ENCODE measurements around the gene MAPKAPK5.

MAPKAPK5 gene

DNA sequence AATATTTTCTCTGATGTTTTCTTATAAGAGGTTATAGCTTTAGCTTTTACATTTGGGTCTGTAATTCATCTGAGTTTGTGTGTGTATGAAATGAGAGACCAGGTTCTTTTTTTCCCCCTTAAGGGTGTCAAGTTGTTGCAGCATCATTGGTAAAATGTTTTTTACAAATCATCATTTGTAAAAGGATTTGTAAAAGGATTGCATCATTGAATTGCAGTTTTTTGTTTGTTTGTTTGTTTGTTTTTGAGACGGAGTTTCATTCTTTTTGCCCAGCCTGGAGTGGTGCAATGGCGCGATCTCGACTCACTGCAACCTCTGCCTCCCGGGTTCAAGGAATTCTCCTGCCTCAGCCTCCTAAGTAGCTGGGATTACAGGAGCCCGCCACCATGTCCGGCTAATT, 31.1 kb downstream of the MAPKAPK5 start:
- DNase-seq (ENCODE audit: low spot score): no peak
- in situ Hi-C loops (cut with MboI; ENCODE audit: low pct_unique_long_range_greater_than_20kb, low sequenced_read_pairs, unreplicated experiment): no loop called here

DNA sequence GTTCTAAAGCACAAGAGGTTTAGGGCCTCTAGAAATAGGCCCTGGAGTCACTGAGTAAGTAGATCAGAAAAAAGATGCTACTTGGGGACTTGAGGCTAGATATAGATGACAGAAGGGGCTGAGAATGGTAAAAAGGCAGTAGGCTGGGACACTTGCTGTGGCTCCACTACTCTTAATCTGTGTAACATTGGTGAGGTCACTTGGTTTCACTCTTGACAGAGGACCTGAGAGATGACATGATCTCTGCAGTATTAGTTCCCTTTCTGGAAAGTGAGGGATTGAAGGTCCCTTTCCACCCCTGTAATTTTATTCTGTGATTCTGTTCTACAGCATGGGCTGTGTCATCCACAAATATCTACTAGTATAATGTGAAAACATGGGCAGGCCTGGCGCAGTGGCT, 39.7 kb downstream of the MAPKAPK5 start:
- in situ Hi-C loops (cut with MboI; ENCODE audit: low pct_unique_long_range_greater_than_20kb, low sequenced_read_pairs, unreplicated experiment): no loop called here
- DNase-seq (ENCODE audit: low spot score): peak; percentile 60
- TF ChIP-seq, protein P1, sequence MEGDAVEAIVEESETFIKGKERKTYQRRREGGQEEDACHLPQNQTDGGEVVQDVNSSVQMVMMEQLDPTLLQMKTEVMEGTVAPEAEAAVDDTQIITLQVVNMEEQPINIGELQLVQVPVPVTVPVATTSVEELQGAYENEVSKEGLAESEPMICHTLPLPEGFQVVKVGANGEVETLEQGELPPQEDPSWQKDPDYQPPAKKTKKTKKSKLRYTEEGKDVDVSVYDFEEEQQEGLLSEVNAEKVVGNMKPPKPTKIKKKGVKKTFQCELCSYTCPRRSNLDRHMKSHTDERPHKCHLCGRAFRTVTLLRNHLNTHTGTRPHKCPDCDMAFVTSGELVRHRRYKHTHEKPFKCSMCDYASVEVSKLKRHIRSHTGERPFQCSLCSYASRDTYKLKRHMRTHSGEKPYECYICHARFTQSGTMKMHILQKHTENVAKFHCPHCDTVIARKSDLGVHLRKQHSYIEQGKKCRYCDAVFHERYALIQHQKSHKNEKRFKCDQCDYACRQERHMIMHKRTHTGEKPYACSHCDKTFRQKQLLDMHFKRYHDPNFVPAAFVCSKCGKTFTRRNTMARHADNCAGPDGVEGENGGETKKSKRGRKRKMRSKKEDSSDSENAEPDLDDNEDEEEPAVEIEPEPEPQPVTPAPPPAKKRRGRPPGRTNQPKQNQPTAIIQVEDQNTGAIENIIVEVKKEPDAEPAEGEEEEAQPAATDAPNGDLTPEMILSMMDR (IDR thresholded peaks at IDR 0.05; ENCODE audit: extremely low read depth, insufficient read depth, missing control alignments): no peak

More for the DNA sequence above, 31.1 kb downstream of the MAPKAPK5 start:
- TF ChIP-seq, protein P1 (IDR thresholded peaks at IDR 0.05; ENCODE audit: extremely low read depth, insufficient read depth, missing control alignments): no peak

DNA sequence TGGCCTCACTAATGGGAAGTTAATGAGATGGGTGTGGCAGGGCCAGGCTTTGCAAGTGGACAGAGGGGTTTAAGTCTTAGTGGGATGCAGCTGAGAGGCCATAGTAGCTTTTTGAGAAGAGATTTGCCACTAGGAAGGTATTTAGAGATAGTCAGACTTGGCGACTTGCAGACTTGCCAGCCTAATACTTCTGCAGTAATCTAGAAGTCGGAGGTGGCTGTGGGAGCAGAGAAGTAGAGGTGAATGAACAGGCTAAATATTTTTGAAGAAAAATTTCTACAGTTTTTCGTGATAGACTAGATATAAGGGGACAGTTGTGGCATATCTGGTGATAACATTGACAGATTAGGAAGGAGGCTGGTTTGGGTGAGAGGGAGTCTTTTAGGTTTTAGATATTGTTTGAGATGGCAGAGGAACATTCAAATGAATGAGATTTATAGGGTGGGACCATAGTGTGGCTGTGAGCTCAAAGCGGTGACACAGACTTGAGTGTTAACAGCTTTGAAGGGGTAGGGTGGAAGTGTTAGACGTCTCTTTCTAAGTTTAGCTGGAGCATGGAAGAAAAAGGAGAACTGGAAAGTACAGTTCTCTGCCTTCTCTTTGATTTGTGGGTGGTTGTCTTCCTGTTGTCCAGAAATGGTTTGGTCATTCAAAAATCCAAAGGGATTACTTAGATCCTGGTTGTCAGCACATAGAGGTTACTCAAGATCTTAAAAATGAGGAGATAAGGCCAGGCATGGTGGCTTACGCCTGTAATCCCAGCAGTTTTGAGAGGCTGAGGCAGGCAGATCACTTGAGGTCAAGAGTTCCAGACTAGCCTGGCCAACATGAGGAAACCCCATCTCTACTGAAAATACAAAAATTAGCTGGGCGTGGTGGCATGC, 44.9 kb downstream of the MAPKAPK5 start:
- TF ChIP-seq, protein P1 (IDR thresholded peaks at IDR 0.05; ENCODE audit: extremely low read depth, insufficient read depth, missing control alignments): no peak
- no peak for DNase-seq (ENCODE audit: low spot score)
- in situ Hi-C loops (cut with MboI; ENCODE audit: low pct_unique_long_range_greater_than_20kb, low sequenced_read_pairs, unreplicated experiment): no loop called here

DNA sequence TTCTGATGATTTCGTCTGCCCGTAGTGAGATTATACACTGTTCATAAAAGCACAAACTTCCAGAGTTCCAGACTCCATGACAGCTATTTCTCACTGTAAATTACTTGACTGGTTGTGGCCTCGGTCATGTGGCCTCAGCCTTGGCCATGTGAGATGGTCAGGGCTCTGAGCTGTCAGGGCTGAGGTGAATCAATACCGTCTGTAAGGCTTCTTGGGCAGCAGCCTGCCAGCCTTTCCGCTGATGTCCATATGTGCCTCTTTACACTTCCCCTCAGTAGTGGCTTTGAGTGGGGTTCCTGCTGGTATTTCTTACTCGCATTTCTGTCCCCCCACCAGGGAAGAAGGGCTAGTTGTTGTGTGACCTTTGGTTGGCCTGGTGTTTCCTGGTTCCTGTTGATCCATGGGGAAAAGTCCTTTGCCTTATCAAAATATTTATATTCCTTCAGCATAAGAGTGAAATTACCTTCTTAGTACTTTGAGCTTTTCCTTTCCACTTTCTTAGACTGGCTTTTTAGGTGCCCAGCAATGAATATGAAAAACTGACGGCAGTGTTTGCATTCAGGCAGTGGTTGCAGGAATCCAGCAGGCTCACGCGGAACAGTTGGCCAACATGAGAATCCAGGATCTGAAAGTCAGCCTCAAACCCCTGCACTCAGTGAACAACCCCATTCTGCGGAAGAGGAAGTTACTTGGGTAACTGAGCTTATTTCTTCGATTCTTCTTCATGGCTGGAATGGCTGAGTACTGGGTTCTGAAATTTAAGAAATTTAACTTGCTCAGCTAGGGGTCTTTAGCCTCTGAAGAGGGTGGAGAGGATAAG, 46.1 kb downstream of the MAPKAPK5 start:
- in situ Hi-C loops (cut with MboI; ENCODE audit: low pct_unique_long_range_greater_than_20kb, low sequenced_read_pairs, unreplicated experiment): no loop called here
- no peak for DNase-seq (ENCODE audit: low spot score)
- TF ChIP-seq, protein P1 (IDR thresholded peaks at IDR 0.05; ENCODE audit: extremely low read depth, insufficient read depth, missing control alignments): no peak

DNA sequence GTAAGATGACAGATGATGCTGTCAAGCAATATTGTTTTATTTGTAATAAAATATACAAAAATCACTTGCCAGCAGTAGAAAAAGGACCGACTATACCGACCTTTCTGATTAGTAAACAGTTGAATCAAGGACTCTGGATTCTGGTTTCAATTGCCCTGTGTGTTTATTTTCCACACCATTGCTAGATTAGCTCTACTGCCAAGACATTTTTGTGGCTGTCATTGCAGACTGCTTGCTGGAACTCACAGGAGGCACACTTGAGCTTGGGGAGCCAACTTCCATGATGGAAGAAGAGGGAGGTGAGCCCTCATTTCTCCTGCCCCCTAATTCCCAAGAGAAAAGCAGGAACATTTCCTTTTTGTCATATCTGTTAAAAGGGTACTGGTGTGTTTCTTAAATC, 51.3 kb downstream of the MAPKAPK5 start:
- TF ChIP-seq, protein P1 (IDR thresholded peaks at IDR 0.05; ENCODE audit: extremely low read depth, insufficient read depth, missing control alignments): no peak
- no peak for DNase-seq (ENCODE audit: low spot score)
- in situ Hi-C loops (cut with MboI; ENCODE audit: low pct_unique_long_range_greater_than_20kb, low sequenced_read_pairs, unreplicated experiment): no loop called here

DNA sequence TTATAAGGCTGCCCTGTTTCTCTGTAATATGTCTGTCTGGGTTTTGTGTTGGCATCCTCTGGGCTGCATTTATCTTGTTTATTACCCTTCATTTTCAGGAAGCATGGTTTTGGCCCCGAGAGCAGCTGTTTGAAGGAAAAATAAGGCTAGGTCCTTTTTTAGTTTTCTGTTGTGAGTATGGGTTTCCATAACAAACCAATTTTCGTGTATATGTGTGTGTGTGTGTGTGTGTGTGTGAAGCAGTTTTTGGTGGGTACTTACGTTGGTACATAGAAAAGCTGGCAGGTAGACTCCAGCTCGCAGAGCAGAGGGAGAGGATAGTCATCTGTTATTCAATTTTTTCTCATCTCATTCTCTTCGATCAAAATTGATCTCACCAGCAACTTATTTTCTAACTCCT, 52.5 kb downstream of the MAPKAPK5 start:
- in situ Hi-C loops (cut with MboI; ENCODE audit: low pct_unique_long_range_greater_than_20kb, low sequenced_read_pairs, unreplicated experiment): no loop called here
- TF ChIP-seq, protein P1 (IDR thresholded peaks at IDR 0.05; ENCODE audit: extremely low read depth, insufficient read depth, missing control alignments): no peak
- peak; percentile 1 for DNase-seq (ENCODE audit: low spot score)

Data from GM13977 (cell line).